GM21737 (cell line): ENCODE data around the gene CTSD.

Experiments
- ATAC-seq: cut with Tn5 transposase; IDR thresholded peaks from one replicate; pipeline ENCODE4 v1.9.1; 2021; ENCODE audit warnings: mild to moderate bottlenecking, moderate library complexity; ENCODE audit not compliant: unreplicated experiment

Gene CTSD

GRCh38 chr11:1732418-1733008 is 31.2 kb downstream of the CTSD start:
- ATAC-seq, result no peak

- ATAC-seq, result no peak
These were observed 32.2 kb downstream of the CTSD start for GRCh38 chr11:1731451-1732059.

- no peak for ATAC-seq
These were observed 33.6 kb downstream of the CTSD start for GRCh38 chr11:1730059-1730629.

- no peak for ATAC-seq
These were observed 34.1 kb downstream of the CTSD start for GRCh38 chr11:1729692-1730011.

GRCh38 chr11:1728931-1729691 is 34.6 kb downstream of the CTSD start:
- ATAC-seq, result no peak

- no peak for ATAC-seq
These were observed 35.4 kb downstream of the CTSD start for GRCh38 chr11:1728301-1728700.

- ATAC-seq, result no peak
These were observed 35.9 kb downstream of the CTSD start for GRCh38 chr11:1727861-1728260.

GRCh38 chr11:1727096-1727690 is 36.5 kb downstream of the CTSD start:
- no peak for ATAC-seq

- no peak for ATAC-seq
These were observed 43.9 kb downstream of the CTSD start for GRCh38 chr11:1719781-1720180.

GRCh38 chr11:1718326-1718725 is 45.4 kb downstream of the CTSD start:
- no peak for ATAC-seq

GRCh38 chr11:1717745-1718144 is 46.0 kb downstream of the CTSD start:
- ATAC-seq, result no peak

GRCh38 chr11:1714908-1715885 is 48.5 kb downstream of the CTSD start:
- ATAC-seq, result no peak

- no peak for ATAC-seq
These were observed 55.0 kb downstream of the CTSD start for GRCh38 chr11:1708716-1709115.

GRCh38 chr11:1707751-1708150 is 56.0 kb downstream of the CTSD start:
- ATAC-seq, result no peak

- ATAC-seq, result no peak
These were observed 56.9 kb downstream of the CTSD start for GRCh38 chr11:1706634-1707400.

- no peak for ATAC-seq
These were observed 58.3 kb downstream of the CTSD start for GRCh38 chr11:1705126-1706052.

GRCh38 chr11:1703146-1703545 is 60.6 kb downstream of the CTSD start:
- ATAC-seq, result no peak
